ENCODE results near the gene SAA1.
"Not testable (repeated sequence)": the region's sequence is repeated elsewhere in the genome, so short reads cannot be mapped to it uniquely, and the experiment has no call there.

SAA1 gene

DNA sequence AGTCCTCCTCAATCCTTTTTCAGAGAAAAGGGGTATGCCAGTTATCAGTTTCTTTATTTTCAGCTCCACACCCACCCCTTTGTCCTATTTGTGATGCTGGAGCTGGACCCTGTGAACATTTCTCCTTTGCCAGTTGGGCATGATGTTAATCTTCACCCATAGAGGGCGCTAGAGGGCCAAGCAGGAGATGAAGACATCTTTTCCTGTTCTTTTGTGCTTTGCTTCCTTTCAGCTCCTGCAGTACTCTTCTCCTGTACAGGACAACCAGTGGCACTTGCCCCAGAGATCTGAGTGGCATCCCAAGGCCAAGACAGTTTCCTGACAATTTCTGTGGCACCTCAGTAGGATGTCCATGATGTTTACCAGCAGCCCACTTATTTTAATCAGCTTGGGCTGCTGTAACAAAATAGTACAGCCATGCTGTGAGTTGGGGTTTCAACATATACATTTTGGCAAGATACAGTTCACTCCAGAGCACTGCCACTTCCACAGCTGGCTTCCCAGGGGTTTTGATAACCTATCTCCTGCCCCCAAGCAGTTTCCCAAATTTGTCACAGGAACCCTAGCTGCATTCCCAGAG lies 22.2 kb upstream of the SAA1 start:
- TF ChIP-seq SP3 (tag by site-specific recombination; IDR thresholded peaks at IDR 0.05) (no peak), SETDB1 (IDR thresholded peaks at IDR 0.05; ENCODE audit: insufficient read length, low read length) (peak; percentile 18), ZNF626 (tag by site-specific recombination; IDR thresholded peaks at IDR 0.05) (no peak), ZNF654 (tag by site-specific recombination; IDR thresholded peaks at IDR 0.05; ENCODE audit: low read depth) (peak; percentile 67)
- Histone ChIP-seq H3K9me3 (ENCODE audit: control insufficient read depth, insufficient read depth, low read depth, low read length) (no peaks in the 10 kb centered on the region), H3K27ac (ENCODE audit: extremely low read depth, low read depth, low read length) (no peak overlapping the region), H3K4me1 (ENCODE audit: control insufficient read depth, insufficient read depth, low read length) (no peaks in the 10 kb centered on the region), H3K36me3 (ENCODE audit: control insufficient read depth in 2 of 2, insufficient read depth in 1 of 2, low read length in 2 of 2) (no peaks in the 10 kb centered on the region), H3K4me3 (ENCODE audit: low read depth, low read length) (no peak overlapping the region)
- CTCF ChIA-PET, result interaction anchor here (0.6 to 2.1 kb wide), 39 partner anchors 9 to 1798 kb away, joined by 3 to 27 read pairs (median 4); partner anchors contain the start of genes GTF2H1, HPS5 and SAAL1
- POLR2A ChIA-PET, result interaction anchor here (0.6 to 1.8 kb wide), 6 partner anchors 78 to 390 kb away, joined by 3 to 7 read pairs (median 4); partner anchors contain the start of genes HPS5, LDHA, SPTY2D1 and TSG101

DNA sequence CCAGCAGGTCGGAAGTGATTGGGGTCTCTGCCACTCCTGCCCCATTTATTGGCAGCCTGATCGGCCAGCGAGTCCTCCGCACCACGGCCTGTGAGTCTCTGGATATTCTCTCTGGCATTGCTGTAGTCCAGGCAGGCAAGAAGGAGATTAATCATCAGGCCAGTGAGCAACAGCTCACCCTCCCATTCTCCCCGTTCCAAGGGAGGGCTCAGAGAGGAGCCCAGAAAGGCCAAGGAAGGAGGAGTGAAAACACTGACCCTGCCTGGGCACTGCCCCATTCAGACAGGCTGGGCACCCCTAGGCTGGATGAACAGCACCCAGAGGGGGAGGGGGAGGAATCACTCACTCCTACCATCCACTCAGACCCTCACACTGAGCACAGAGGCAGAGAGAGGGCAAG lies 20.7 kb upstream of the SAA1 start:
- Histone ChIP-seq H3K4me3 (ENCODE audit: low read depth, low read length) (no peak overlapping the region), H3K9me3 (ENCODE audit: control insufficient read depth, insufficient read depth, low read depth, low read length) (no peaks in the 10 kb centered on the region), H3K4me1 (ENCODE audit: control insufficient read depth, insufficient read depth, low read length) (no peaks in the 10 kb centered on the region), H3K36me3 (ENCODE audit: control insufficient read depth in 2 of 2, insufficient read depth in 1 of 2, low read length in 2 of 2) (no peaks in the 10 kb centered on the region), H3K27ac (ENCODE audit: extremely low read depth, low read depth, low read length) (no peak overlapping the region)
- POLR2A ChIA-PET, result no interaction called here
- CTCF ChIA-PET, result no interaction called here
- TF ChIP-seq ZNF394 (tag by site-specific recombination; IDR thresholded peaks at IDR 0.05; ENCODE audit: borderline replicate concordance), result no peak

DNA sequence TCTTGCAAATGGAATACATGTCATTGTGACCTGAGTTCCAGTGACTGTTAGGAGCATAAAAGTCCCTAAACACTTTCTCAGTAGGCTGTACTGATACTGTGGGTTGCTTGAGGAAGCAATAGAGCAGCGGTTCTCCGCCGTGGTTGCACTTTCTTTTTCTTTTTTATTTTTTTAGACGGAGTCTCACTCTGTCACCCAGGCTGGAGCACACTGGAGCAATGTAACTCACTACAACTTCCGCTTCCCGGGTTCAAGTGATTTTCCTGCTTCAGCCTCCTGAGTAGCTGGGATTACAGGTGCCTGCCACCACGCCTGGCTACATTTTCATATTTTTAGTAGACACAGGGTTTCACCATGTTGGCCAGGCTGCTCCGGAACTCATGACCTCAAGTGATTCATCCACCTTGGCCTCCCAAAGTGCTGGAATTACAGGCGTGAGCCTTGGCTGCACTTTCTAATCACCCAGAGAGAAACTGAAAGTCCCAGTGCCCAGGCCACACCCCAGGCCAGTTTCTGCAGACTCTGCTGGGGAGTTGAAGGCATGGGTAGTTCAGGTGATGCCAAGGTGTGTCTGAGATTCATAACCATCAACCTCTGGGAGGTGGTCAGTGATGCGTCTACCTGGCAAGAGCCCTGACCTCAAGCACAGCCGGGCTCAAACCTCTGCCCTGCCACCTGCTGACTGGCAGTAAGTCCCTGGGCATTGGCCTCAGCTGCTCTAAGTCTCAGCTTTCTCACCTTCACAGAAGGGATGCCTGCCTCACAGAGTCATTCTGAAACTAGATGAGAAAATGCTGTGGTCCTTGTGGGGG lies 19.5 kb upstream of the SAA1 start:
- H3K36me3 ChIP-seq (ENCODE audit: control insufficient read depth in 2 of 2, insufficient read depth in 1 of 2, low read length in 2 of 2); H3K4me3 ChIP-seq (ENCODE audit: low read depth, low read length); H3K27ac ChIP-seq (ENCODE audit: extremely low read depth, low read depth, low read length); H3K4me1 ChIP-seq (ENCODE audit: control insufficient read depth, insufficient read depth, low read length); H3K9me3 ChIP-seq (ENCODE audit: control insufficient read depth, insufficient read depth, low read depth, low read length); CTCF ChIA-PET; POLR2A ChIA-PET: not testable (repeated sequence)

DNA sequence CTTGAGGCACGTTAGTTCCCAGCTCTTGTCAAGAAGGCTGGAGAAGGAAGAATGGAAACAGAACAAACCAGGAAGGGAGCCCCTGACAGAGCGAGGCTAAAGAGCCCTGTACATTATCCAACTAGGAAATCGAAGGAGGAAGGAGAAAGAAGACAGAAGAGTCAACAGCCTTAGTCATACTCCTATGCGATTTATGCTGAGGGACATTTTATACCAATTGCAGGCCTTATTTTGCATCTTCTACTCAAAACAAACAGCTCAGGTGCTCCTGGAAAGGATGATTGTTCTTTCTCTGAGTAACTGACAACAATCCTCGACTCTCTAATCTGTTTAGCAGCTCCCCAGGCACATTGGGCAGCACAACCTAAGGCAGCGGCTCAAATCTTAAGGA lies 18.9 kb upstream of the SAA1 start:
- H3K9me3 ChIP-seq (ENCODE audit: control insufficient read depth, insufficient read depth, low read depth, low read length); H3K36me3 ChIP-seq (ENCODE audit: control insufficient read depth in 2 of 2, insufficient read depth in 1 of 2, low read length in 2 of 2); CTCF ChIA-PET; H3K4me1 ChIP-seq (ENCODE audit: control insufficient read depth, insufficient read depth, low read length); H3K4me3 ChIP-seq (ENCODE audit: low read depth, low read length); POLR2A ChIA-PET; H3K27ac ChIP-seq (ENCODE audit: extremely low read depth, low read depth, low read length): not testable (repeated sequence)

DNA sequence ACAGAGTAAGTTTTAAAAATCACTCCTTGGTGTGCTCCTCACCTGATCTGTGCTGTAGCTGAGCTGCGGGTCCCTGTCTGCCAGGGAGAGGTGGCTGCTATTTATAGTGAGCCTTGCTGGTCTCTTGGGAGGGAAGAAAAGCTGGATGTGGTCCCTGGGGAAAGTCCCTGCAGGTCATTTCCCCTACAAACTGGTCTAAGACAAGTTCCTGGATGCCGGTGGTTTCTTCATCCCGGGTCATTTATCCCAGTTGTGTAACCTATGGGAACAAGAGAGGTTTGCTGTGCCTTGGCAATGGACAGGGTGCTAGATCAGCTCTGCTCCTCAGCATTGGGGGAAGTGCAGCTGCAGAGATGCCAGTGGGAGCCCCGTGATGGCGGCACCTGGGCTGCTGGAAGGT lies 17.5 kb upstream of the SAA1 start, which contains the start of gene SAA2:
Gene SAA2 (minus strand): TSS at position 108 of the 400 bp plus-strand sequence. CDS start 657 bp downstream, outside the sequence.
- H3K4me3 ChIP-seq (ENCODE audit: low read depth, low read length), result no peak within 1 kb of the TSS
- H3K36me3 ChIP-seq (ENCODE audit: control insufficient read depth in 2 of 2, insufficient read depth in 1 of 2, low read length in 2 of 2), result no peaks in the 10 kb centered on the region
- CTCF ChIA-PET, result interaction anchor here (0.5 kb wide), 1 partner anchor 554 kb away, joined by 3 read pairs; no protein-coding TSS in a partner anchor
- POLR2A ChIA-PET, result no interaction called here
- no peak within 1 kb of the TSS for H3K27ac ChIP-seq (ENCODE audit: extremely low read depth, low read depth, low read length)
- no peaks in the 10 kb centered on the region for H3K4me1 ChIP-seq (ENCODE audit: control insufficient read depth, insufficient read depth, low read length)
- H3K9me3 ChIP-seq (ENCODE audit: control insufficient read depth, insufficient read depth, low read depth, low read length), result no peaks in the 10 kb centered on the region
- TF ChIP-seq, protein P1, sequence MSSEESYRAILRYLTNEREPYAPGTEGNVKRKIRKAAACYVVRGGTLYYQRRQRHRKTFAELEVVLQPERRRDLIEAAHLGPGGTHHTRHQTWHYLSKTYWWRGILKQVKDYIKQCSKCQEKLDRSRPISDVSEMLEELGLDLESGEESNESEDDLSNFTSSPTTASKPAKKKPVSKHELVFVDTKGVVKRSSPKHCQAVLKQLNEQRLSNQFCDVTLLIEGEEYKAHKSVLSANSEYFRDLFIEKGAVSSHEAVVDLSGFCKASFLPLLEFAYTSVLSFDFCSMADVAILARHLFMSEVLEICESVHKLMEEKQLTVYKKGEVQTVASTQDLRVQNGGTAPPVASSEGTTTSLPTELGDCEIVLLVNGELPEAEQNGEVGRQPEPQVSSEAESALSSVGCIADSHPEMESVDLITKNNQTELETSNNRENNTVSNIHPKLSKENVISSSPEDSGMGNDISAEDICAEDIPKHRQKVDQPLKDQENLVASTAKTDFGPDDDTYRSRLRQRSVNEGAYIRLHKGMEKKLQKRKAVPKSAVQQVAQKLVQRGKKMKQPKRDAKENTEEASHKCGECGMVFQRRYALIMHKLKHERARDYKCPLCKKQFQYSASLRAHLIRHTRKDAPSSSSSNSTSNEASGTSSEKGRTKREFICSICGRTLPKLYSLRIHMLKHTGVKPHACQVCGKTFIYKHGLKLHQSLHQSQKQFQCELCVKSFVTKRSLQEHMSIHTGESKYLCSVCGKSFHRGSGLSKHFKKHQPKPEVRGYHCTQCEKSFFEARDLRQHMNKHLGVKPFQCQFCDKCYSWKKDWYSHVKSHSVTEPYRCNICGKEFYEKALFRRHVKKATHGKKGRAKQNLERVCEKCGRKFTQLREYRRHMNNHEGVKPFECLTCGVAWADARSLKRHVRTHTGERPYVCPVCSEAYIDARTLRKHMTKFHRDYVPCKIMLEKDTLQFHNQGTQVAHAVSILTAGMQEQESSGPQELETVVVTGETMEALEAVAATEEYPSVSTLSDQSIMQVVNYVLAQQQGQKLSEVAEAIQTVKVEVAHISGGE (tag by site-specific recombination; conservative IDR thresholded peaks at IDR 0.05; ENCODE audit: low read depth), result no peak
- TF ChIP-seq, protein P2, sequence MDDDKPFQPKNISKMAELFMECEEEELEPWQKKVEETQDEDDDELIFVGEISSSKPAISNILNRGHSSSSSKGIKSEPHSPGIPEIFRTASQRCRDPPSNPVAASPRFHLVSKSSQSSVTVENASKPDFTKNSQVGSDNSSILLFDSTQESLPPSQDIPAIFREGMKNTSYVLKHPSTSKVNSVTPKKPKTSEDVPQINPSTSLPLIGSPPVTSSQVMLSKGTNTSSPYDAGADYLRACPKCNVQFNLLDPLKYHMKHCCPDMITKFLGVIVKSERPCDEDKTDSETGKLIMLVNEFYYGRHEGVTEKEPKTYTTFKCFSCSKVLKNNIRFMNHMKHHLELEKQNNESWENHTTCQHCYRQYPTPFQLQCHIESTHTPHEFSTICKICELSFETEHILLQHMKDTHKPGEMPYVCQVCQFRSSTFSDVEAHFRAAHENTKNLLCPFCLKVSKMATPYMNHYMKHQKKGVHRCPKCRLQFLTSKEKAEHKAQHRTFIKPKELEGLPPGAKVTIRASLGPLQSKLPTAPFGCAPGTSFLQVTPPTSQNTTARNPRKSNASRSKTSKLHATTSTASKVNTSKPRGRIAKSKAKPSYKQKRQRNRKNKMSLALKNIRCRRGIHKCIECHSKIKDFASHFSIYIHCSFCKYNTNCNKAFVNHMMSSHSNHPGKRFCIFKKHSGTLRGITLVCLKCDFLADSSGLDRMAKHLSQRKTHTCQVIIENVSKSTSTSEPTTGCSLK (tag by site-specific recombination; IDR thresholded peaks at IDR 0.05), result no peak
- TF ChIP-seq ZNF701 (tag by site-specific recombination; IDR thresholded peaks at IDR 0.05), result no peak
- no peak for TF ChIP-seq IKZF3 (tag by site-specific recombination; IDR thresholded peaks at IDR 0.05)
- TF ChIP-seq ZSCAN16 (tag by site-specific recombination; IDR thresholded peaks at IDR 0.05), result no peak
- TF ChIP-seq GFI1B (tag by site-specific recombination; IDR thresholded peaks at IDR 0.05), result no peak
- no peak for TF ChIP-seq ZNF138 (tag by site-specific recombination; IDR thresholded peaks at IDR 0.05; ENCODE audit: borderline replicate concordance)
- TF ChIP-seq ZNF830 (tag by site-specific recombination; IDR thresholded peaks at IDR 0.05; ENCODE audit: low read depth), result no peak
- TF ChIP-seq, protein P3, sequence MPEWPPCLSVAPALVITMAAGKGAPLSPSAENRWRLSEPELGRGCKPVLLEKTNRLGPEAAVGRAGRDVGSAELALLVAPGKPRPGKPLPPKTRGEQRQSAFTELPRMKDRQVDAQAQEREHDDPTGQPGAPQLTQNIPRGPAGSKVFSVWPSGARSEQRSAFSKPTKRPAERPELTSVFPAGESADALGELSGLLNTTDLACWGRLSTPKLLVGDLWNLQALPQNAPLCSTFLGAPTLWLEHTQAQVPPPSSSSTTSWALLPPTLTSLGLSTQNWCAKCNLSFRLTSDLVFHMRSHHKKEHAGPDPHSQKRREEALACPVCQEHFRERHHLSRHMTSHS (tag by site-specific recombination; IDR thresholded peaks at IDR 0.05), result no peak
- TF ChIP-seq YY1 (tag by site-specific recombination; IDR thresholded peaks at IDR 0.05), result no peak
